GM19463 (cell line): ENCODE measurements around the gene NACAD.
"Not testable (repeated sequence)": the region's sequence is repeated elsewhere in the genome, so short reads cannot be mapped to it uniquely, and the experiment has no call there.

Experiments used
- ATAC-seq: cut with Tn5 transposase; IDR thresholded peaks from one replicate; pipeline ENCODE4 v1.9.1; 2021; ENCODE audit warnings: mild to moderate bottlenecking, moderate library complexity; ENCODE audit not compliant: unreplicated experiment

NACAD gene

GRCh38 chr7:45060295-45060694 lies 28.5 kb downstream of the NACAD start:
- ATAC-seq = no peak

GRCh38 chr7:45057878-45058277 lies 30.9 kb downstream of the NACAD start:
- no peak for ATAC-seq

GRCh38 chr7:45055594-45056219 lies 33.1 kb downstream of the NACAD start:
- no peak for ATAC-seq

GRCh38 chr7:45055016-45055415 lies 33.8 kb downstream of the NACAD start:
- ATAC-seq = no peak

GRCh38 chr7:45054442-45054841 lies 34.3 kb downstream of the NACAD start:
- no peak for ATAC-seq

- no peak for ATAC-seq
Observed at GRCh38 chr7:45053941-45054340, 34.8 kb downstream of the NACAD start.

GRCh38 chr7:45053401-45053800 lies 35.4 kb downstream of the NACAD start:
- no peak for ATAC-seq

GRCh38 chr7:45052011-45052410 lies 36.8 kb downstream of the NACAD start:
- no peak for ATAC-seq

GRCh38 chr7:45050198-45050597 lies 38.6 kb downstream of the NACAD start:
- ATAC-seq = no peak

- ATAC-seq = no peak
Observed at GRCh38 chr7:45048748-45049147, 40.0 kb downstream of the NACAD start.

- no peak for ATAC-seq
Observed at GRCh38 chr7:45044338-45044737, 44.4 kb downstream of the NACAD start.

- ATAC-seq = no peak
Observed at GRCh38 chr7:45039106-45039505, 49.7 kb downstream of the NACAD start.

GRCh38 chr7:45037876-45038275 lies 50.9 kb downstream of the NACAD start:
- ATAC-seq = no peak

- no peak for ATAC-seq
Observed at GRCh38 chr7:45036796-45037195, 52.0 kb downstream of the NACAD start.

GRCh38 chr7:45036317-45036716 lies 52.5 kb downstream of the NACAD start:
- ATAC-seq = no peak

- ATAC-seq = no peak
Observed at GRCh38 chr7:45035893-45036292, 52.9 kb downstream of the NACAD start.

- no peak for ATAC-seq
Observed at GRCh38 chr7:45035371-45035770, 53.4 kb downstream of the NACAD start.

GRCh38 chr7:45034710-45035109 lies 54.1 kb downstream of the NACAD start:
- ATAC-seq = not testable (repeated sequence)

GRCh38 chr7:45033931-45034290 lies 54.9 kb downstream of the NACAD start:
- no peak for ATAC-seq

GRCh38 chr7:45033261-45033930 lies 55.4 kb downstream of the NACAD start:
- no peak for ATAC-seq

GRCh38 chr7:45032421-45032820 lies 56.3 kb downstream of the NACAD start:
- ATAC-seq = no peak

GRCh38 chr7:45031829-45032228 lies 56.9 kb downstream of the NACAD start:
- ATAC-seq = no peak
